Activated naive CD4-positive, alpha-beta T cell treated with anti-CD3 and anti-CD28 coated beads, Interleukin-2, amount 50 U/mL, for 16 hours (primary cell): ENCODE data around the gene NHSL2.
A peak's percentile ranks its signal among the peaks of the same experiment; 100 is the strongest.

Source experiments
- DNase-seq: peaks from one replicate; pipeline ENCODE4 v3.0.0-alpha.2; 2020

Gene NHSL2

DNA sequence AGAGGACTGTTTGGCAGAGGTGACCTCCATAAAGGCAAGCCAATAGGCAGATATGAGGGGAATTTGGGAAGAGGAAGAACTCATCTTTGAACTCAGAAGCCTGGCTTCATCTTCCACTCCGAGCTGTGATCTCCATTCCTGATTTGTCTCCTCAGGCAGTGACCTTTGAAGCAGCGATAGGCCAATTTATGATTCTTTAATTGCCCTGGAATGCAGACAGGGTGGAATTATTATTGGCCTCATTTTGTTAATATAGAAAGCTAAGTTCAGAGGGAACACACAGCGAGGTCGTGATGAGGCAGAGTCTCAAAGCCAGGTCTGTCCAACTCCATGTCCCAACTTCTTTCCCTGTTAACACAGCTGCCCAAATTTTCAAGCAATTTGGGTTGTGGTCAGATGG lies 204.2 kb downstream of the NHSL2 start:
- no peak for DNase-seq

DNA sequence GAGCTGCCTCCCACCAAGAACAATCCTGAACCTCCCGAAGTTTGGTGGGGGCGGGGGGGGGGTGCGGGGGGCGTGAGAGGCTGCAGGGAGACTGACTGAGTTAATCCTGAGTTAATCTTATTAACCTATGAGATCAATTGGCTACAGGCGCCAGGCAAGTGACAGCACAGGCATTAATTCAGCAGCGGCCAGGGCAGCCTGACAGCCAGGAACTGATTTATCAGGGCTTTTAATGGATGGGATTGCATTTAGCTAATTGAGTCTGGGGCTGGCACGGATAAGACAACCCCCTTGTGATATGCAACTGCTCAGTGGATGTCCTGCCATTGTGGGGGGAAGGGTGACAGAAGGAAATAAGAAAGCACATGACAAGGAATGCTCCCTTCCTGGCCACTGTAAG lies 204.7 kb downstream of the NHSL2 start:
- DNase-seq = no peak

DNA sequence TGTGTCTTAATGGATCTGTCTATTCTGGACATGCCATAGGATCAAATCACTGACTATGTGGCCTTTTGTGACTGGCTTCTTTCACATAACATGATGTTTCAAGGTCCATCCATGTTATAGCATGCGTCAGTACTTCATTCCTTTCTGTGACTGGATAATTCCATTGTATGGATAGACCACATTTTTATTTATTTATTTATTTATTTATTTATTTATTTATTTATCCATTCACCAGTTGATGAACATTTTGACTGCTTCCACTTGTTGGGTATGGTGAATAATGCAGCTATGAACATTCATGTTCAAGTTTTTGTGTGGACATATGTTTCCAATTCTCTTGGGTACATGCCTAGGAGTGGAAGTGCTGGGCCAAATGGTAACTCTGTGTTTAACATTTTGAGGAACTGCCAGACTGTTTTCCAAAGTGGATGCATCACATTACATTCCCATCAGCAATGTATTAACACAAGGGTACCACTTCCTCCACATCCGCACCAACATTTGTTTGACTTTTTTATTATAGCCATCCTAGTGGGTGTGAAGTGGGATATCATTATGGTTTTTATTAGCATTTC lies 207.1 kb downstream of the NHSL2 start:
- no peak for DNase-seq

DNA sequence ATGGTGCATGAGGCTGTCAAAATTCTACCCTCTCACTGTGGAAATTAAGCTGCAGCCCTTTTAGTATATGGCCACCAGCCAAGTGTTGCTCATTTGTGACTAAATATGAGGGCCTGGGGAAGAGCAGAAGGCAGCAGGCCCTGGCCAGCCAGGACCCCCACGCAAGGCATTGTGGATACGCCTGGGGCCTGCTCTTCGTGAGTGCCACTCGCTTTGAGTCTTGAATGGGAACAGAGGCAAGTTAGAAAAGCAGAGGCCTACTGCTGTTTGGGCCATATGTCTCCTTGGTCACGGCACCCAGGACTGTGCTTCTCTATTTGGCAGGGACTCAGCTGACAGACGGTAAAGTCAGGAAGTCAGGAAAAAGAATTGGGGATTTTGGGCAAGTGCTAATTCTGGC lies 210.2 kb downstream of the NHSL2 start:
- DNase-seq = no peak

DNA sequence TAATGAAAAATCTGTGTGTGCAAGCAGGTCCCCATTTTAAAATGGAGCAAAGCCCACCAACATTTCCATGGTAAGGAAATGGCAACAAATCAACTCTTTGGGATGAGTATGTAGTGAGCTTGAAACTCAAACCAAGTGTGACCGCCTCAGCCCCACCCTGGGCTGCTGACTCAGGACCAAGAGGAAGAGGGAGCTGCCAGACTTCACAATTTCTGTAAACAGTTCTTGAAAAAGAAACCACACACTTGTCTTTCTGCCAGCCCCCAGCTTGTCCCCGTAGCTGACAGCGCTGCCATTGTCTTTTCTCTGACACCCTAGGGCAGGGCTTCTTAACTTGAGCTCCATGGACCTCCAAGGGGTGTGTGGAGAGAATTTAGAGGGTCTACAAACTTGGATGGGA lies 210.7 kb downstream of the NHSL2 start:
- DNase-seq = no peak

DNA sequence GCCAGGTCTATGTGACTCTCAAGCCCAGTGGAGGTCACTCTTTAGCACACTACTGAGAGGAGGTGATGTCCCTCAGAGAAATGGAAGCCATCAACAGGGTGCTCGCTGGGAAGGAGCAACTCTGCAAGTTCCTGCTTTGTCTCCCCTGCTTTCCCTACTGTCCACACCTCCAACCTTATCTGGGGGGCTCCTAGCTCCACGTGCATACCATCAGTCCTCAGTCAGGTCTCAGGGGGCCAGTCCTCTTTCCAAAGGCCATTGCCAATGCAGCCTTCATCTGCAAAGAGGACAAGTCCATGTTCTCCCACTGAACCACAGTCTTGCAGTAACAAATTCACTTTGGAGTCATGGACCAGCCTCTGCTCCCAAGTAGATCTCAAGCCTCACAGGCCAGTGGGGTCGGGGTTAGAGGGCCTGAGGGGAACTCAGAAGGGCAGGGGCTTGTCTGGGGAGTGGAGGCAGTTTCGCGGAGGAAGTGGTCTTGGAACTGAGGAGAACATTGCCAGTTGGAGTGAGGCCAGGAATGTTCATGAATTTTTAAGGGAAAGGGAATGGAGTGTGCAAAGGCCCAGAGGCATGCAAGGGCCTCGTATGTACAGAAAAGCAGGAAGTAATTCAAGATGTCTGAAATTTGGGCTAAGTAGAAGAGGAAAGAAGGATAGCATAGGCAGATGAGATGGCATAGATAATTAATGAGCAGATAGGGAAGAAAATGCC lies 212.1 kb downstream of the NHSL2 start:
- DNase-seq = no peak

DNA sequence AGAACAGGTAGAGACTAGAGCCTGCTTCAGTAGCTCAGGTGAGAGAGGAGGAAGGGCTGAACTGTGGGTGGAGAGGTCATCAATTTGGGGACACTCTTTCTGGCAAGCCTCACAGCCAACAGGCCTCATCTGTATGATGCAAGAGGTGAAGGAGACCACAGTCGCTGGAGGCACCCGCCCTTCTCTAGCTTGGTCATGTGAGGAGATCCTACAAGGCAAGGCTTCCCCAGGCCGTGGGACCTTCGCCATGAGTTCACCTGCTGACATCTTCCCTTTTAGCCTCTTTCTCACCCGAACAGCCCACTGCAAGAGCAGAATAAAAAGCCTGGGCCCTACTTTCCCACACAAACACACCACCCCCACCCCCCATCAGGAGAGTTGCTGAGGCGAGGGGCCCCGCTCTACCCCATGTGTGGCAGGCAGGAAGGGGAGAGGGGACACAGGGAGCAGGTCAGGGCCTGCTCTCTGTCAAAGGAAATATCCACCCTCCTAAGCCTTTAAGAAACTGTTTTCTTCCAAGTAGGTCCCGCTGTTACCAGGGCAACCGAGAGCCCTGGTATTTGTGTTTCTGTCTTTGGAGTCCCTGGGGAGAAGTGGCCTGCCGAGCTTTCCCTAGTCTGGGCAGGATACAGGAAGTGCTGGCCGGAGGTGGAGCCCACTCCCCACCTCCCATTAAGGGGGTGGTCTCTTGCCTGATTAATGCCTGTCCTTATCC lies 213.0 kb downstream of the NHSL2 start:
- DNase-seq = no peak

DNA sequence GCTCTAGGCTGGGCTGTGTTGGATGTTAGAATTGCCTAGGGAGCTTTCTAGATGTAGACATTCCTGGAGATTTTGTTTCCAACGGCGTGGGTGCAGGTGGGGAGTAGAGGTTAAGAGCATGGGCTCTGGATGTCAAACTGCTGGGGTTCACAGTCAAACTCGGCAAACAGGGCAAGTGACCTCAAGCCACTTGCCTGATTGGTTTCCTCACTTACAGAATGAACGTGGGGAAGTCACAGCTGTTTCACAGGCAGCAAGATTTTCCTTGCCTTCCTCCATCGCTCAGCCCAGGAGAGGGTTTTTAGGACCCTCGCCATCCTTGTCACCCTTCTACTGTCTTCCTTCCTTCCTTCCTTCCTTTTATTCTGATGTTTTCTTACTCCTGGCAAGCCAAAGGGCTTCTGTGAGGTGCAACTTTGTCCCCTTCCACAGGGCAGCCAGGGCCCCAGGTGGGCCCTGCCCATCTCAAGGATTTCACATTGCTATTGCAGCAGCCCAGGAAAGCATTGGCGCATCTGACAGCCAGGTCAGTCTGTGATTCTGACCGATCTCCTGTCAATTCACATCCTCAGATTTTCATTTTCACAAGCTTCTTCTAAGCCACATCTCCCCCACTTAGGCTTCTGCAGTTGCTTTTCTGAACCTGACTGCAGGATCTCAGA lies 214.0 kb downstream of the NHSL2 start:
- no peak for DNase-seq

DNA sequence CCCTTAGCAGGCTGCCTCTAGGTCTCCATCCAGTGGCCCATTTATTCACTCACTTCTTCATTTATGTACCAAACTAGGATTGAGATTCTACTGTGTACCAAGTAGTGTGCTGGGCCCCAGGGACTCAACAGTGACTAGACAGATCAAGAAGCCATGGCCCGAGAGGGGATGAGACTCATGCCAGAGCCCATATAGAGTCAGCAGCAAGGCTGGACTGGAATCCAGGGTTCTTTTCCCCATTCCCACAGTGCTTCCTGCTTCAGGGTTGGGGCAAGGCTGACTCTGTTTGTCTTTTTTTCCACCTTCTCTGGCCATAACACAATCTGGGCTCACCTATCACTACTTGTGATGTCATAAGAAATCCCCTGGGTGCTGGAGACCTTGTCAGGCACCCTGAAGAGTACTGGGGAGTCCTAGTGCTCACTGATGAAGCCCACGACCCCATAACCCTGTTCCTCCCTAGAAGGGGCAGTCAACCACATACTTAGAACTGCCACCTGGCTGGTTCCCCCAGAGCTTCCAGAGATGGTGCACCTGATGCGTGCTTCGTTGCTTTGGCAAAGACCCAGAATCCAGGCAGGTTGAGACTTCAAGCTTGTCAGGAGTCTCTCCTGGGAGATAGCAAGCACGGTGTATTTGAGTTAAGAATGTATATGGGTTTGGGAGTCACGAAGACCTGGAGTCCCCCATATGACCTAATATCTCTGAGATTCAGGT lies 214.8 kb downstream of the NHSL2 start:
- no peak for DNase-seq

DNA sequence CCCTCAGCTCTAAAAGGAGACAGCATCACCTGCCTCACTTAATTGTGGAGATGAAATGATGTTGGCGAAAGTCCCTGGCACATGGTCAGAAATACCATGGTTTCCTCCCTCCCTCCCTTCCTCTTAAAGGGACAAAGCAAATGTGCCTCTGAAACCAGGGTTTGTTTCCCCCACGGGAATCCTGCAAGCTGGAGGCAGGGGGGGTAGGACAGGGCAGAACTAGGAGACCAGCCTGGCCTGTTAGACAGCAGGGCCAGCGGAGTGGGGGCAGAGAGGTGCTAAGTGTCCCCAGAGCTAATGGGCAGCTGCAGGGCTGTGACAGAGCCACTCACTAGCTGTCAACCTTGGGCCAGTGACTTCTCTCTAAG lies 215.4 kb downstream of the NHSL2 start:
- DNase-seq = no peak

DNA sequence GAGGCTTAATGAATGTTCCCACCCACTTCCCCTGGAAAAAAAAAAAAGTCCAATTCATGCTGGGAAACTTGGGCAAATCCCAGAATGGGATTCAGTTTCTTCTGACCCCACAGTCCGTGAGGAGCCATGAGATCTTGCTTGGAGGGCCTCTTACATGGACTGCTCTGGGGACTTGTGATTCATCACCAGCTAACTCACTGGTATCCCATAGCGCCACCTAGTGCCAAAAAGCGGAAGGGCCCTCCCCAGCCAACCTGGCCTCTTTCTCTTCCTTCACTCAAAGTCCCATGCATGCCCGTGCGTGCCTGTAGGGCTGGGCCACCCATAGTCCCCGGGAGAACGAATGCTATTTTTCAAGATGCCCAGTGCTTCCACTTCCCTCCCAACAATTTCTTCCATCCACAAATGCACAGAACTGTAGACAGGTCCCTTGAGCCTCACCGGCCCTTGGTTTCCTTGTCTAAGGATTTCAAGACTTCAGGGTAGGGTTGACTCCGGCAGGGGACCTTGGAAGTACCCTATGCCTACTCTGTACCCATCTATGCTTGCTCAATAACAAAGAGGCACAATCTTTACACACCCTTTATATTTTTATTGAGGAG lies 216.0 kb downstream of the NHSL2 start:
- peak; percentile 77 for DNase-seq

DNA sequence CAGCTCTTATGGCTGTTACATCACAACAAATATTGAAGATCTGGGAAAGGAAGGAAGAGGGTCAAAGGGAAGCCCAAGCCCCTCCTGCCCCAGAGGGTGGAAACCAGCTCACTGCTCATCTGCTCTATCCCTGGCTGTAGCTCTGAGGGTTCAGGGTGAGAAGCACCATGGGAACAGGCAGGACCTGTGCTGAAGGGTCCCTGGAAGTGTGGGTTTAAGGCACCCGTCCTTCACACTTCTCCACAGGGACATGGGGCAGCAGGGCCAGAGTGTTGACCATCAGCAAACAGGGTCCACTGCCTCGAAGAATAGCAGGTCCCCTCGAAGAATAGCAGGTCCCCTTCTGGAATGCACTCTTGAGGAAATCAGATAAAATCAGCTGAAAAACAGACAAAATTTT lies 216.7 kb downstream of the NHSL2 start:
- DNase-seq = no peak

DNA sequence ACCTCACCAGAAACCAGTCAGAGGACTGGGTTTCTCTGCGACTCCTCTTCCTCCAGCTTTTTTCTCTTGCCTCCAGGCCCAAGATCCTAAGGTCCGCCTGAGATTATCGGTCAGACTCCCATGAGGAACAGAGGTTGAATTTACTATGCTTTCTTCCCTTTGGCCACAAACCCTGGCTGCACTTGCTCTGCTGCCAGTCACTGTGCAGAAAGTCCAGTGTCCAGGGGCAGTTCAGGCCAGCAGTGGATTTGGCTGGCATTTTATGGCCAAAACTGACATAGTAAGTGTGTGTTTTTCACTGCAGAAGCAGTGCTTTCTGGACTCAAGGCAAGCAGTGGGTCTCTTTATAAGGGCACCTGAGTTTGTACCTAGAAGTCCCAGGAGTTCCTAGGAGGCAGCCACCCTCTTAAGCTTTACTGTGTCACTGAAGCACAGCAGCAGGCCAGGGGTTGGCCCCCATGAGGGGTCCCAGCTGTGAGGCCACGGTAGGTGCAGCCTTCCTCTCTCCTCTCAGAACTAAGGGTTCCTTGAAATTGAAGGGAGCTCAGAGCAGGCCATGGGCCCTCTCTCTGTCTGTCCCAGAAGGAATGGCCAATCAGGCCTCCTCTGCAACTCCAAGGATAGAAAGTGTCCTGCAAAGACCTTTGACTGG lies 217.7 kb downstream of the NHSL2 start:
- no peak for DNase-seq

DNA sequence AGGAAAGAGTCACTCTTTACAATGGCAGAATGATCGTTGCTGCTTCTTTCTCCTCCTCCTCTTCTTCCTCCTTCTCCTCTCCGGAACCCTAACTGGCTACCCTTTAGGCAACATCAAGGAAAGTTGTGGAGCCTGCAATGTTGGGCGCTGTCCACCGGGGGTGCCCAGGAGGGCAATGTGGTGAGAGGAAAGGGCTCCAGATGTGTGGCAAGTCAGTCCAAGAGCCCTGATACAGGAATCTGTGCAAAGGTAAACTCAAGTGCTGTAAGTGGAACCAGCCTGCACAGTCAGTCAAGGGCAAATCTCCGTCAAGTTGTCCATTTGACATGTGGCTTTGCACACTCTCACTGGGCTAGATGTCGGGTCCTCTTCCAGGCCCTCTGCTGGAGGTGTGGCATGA lies 218.2 kb downstream of the NHSL2 start:
- peak; percentile 29 for DNase-seq

DNA sequence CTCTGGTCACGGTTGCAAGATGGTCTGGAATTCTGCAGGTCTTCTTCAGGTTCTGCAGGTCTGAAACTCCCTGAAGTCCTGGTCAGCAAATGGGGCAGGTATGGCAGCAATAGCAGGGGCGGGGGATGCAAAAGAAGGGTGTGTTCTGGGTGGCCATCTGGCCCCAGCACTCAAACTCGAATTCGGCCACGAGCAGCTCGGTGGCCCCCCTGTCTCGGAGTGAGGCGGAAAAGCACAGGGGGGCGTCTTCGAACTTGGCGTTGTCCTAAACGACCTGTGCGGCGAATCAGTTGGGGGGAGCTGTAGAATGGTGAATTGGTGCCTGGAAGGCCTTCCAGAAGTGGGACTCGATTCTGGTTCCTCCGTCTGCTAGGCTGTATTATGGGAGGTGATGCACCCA lies 219.0 kb downstream of the NHSL2 start:
- no peak for DNase-seq

DNA sequence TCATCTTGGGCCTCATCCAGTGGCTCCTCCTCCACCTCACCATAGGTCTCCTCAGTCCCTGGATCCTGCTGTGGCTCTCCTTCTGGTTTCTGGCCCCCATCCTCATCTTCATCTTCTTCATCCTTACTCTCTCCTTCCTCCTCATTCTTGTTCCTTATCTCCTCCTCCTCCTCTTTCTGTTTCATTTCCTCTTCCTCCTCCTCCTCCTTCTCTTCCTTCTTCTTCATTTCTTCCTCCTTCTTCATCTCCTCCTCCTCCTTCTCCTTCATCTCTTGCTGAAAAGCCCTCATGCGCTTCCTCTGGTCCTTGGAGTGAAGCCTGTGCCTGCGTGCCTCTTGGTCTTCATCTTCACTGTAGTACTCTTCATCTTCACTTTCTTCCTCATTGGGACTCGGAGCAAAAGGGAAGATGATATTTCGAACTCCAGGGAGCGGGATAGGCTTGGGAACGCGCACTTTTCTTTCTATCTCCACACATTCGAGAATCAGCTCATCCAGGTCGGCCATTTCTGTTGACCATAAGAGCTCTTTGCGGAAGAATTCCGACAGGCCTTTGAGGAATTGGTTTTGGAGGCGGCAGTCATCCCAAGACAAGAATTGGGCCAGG lies 219.6 kb downstream of the NHSL2 start:
- DNase-seq = no peak

DNA sequence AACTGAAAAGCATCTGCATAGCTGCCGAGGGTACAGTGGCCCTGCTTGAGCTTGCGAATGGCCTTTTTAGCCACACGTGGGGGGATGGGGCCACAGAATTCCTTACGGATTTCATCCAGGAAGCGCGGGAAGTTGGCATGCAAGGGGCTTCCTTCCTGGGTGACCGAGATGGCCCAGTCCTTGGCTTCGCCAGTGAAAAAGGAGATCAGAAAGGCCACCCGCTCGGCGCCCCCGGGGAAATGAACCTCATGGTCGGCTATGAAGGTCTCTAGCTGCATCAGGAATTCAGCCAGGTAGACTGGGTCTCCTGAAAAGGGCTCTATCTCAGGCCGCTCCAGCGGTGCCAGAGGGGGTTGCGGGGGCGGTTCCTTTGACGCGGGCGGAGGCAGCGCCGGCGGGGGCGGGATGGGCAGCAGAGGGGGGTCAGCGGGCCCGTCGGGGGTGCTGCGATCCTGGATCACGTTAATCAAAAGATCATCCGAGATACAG lies 220.2 kb downstream of the NHSL2 start:
- DNase-seq = no peak

DNA sequence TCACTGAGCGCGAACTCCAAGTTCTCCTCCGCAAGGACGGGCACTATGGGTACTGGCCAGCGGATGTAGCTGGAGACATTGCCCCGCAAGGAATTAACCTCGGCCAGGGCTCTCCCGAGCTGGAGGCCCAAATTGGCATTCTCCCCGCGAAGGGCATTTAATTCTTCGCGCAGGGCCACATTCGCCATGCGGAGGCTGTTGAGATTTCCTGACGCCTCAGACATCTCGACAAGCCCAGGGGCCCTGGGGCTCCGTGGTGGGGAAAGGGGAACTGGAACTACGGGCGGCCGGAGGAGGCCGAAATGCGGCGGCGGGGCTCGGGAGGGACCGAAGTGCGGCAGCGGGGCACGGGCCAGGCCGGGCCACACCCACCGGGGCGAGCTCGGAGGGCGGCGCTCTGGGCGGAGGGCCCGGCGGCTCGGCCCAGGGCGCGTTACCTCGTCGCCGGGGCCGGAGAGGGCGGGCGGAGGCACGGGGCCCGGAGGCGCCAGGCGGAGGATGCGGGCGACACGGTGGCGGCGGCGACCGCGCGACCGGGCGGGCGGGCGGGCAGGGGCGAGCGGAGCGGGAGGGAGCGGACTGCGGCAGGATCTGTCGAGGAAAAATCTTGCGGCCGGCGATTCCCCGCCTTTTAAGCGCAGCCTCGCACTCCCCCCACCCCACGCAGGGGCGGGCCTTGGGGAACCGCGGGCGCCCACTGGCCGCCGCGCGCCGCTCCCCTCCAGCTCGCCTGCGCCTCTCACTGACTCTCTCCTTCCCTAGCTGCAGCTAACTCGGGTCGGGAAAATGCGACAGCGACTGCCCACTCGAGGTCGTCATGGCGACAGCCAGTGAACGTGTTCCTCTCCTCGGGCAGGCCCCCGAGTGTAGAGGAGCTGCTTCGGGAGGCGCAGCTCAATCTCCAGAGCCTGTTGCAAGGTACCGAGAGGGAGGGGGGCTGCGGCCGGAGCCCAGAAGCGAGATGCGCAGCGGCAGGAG lies 221.0 kb downstream of the NHSL2 start, which contains the start of gene RTL5:
RTL5 (minus strand) TSS at position 599 of the 978 bp plus-strand sequence.
- peak; percentile 42 for DNase-seq

DNA sequence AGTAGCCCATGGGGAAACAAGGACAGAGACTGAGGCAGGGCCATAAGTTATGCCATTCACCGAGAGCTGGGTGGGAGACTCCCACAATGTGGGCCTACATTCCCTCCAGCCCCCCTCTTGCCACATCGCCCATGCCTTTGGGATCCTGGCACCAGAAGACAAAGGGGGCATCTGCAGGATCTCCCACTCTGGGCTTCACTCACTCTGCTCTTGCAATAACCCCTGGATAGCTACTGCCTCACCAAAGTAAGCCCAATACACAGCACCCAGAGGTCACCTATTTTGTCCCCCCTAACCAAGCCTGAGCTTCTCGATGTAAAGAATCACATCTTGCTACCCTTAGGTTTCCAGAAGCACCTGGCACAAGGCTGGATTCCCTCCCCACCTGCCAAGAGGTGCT lies 221.8 kb downstream of the NHSL2 start:
- DNase-seq = no peak

DNA sequence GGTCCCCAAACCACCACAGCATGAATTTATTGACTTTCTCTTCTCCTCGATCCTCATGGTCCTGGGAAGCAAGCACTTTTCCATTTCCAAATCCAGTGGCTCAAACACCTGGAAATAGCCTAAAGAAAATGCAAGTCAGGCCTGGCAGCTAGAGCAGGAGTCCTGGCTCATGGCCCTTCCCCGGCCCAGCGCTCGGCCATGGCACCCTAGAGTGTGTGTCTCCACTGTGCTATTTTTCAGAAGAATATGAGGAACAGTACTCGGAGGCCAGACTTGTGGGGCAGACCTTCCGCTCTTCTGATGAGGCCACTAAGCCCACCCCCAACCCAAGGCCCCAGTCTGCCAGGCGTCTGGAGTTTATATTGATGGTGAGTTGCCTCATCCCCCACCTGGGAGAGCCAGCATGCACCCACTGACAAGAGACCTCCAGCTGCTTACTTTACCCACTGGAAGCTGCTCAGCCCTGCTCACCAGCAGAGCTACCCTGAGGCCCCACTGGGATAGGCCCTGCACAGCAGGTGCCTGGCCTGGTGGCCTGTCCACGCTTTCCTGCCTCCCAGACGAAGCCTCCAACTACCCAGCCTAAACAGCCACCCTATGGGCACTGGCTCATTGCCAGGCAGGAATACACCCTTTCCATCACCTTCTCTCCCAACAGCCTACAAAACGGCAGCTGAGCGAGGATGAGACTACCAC lies 223.4 kb downstream of the NHSL2 start:
- DNase-seq = no peak
